OCI-LY7 (cell line): Measurements from ENCODE around the gene EZH1. TPM values are rescaled to one million over a fixed set of nuclear protein-coding genes. Genes with fewer than 3 reads are reported as not detected.

Experiments
- BruUV-seq: library from RNA; stranded (reverse); fragments of 400-500 nt; replicated peaks from 2 replicates; lab custom pipeline; 2021; lab: Mats Ljungman, UMichigan
- CTCF ChIA-PET: fragments of 300-600 bp; sonication (Branson Sonifier 250); formaldehyde crosslinking; loops from one replicate; lab custom pipeline; 2022; ENCODE audit warnings: antibody characterized with exemption; ENCODE audit not compliant: unreplicated experiment; lab: Charles Lee
- POLR2A ChIA-PET: fragments of 300-600 bp; sonication (Branson Sonifier 250); formaldehyde crosslinking; loops from one replicate; lab custom pipeline; 2022; ENCODE audit warnings: antibody characterized with exemption; lab: Charles Lee
- DNase-seq: peaks from one replicate; pipeline ENCODE4 v3.0.0-alpha.2; 2015; ENCODE audit warnings: low spot score
- H2AFZ ChIP-seq: fragments of 200-600 bp; sonication (generic), shearing (Covaris generic); 2 replicates; pipeline ENCODE4 v1.6.1; 2014; ENCODE audit warnings: mild to moderate bottlenecking, antibody characterized with exemption, low read length, moderate library complexity
- H3K27ac ChIP-seq: fragments of 200-600 bp; sonication (generic); 2 replicates; pipeline ENCODE4 v1.5.1; 2014; ENCODE audit warnings: mixed run types, low read depth, mild to moderate bottlenecking, moderate library complexity, low read length, inconsistent platforms; ENCODE audit not compliant: poor library complexity, severe bottlenecking
- H3K36me3 ChIP-seq: fragments of 200-600 bp; sonication (generic); 2 replicates; pipeline ENCODE4 v1.6.1; 2014; ENCODE audit warnings: mild to moderate bottlenecking, antibody characterized with exemption, low read length, moderate library complexity, mixed read lengths; ENCODE audit not compliant: insufficient read depth
- H3K4me1 ChIP-seq: fragments of 200-600 bp; sonication (generic); 2 replicates; pipeline ENCODE4 v1.5.1; 2014; ENCODE audit warnings: mild to moderate bottlenecking, low read length; ENCODE audit not compliant: insufficient read depth, poor library complexity, severe bottlenecking
- H3K4me2 ChIP-seq: fragments of 200-600 bp; sonication (generic); 2 replicates; pipeline ENCODE4 v1.6.1; 2014; ENCODE audit warnings: mild to moderate bottlenecking, low read length
- H3K4me3 ChIP-seq: fragments of 200-600 bp; sonication (generic); 2 replicates; pipeline ENCODE4 v1.5.1; 2014; ENCODE audit warnings: mild to moderate bottlenecking, low read depth, low read length; ENCODE audit not compliant: poor library complexity, severe bottlenecking
- H3K79me2 ChIP-seq: fragments of 200-600 bp; sonication (generic); 2 replicates; pipeline ENCODE4 v1.6.1; 2016; ENCODE audit warnings: low read depth, mild to moderate bottlenecking, low read length, moderate library complexity, mixed read lengths; ENCODE audit not compliant: insufficient read depth
- H3K9me2 ChIP-seq: fragments of 200-600 bp; sonication (generic); 2 replicates; pipeline ENCODE4 v1.6.1; 2016; ENCODE audit warnings: mild to moderate bottlenecking, low read length, mixed read lengths; ENCODE audit not compliant: insufficient read depth
- H3K9me3 ChIP-seq: fragments of 200-600 bp; sonication (generic); 2 replicates; pipeline ENCODE4 v1.6.1; 2014; ENCODE audit warnings: mild to moderate bottlenecking, mixed run types, low read length, mixed read lengths
- H4K20me1 ChIP-seq: fragments of 200-600 bp; sonication (generic); 2 replicates; pipeline ENCODE4 v1.6.1; 2014; ENCODE audit warnings: mild to moderate bottlenecking, antibody characterized with exemption, low read length, moderate library complexity, mixed read lengths; ENCODE audit not compliant: insufficient read depth
- EZH2phosphoT487 ChIP-seq: fragments of 200-600 bp; sonication (generic); IDR thresholded peaks from 2 replicates; pipeline ENCODE4 v1.6.1; 2018; ENCODE audit warnings: low read depth, borderline replicate concordance, mild to moderate bottlenecking, mixed run types, antibody characterized with exemption, low read length, moderate library complexity, mixed read lengths
- intact Hi-C: fragments of 100-400 bp; cut with micrococcal nuclease; formaldehyde crosslinking; loops from one replicate; pipeline ENCODE4 v1.10.0; 2022; ENCODE audit not compliant: unreplicated experiment
- total RNA-seq, 2 experiments: library from RNA; depleted of rRNA in 1 of 2; stranded (reverse); fragments of >200 nt in 1 of 2; shearing (Covaris generic) in 1 of 2; gene quantifications; 2 replicates each; pipeline ENCODE4 v1.2.3, GENCODE V29; 2014 to 2022
- TF ChIP-seq, protein P1 (sequence below): fragments of 200-600 bp; sonication (generic); conservative IDR thresholded peaks from 2 replicates; pipeline ENCODE4 v1.5.1; 2014; ENCODE audit warnings: mild to moderate bottlenecking, antibody characterized with exemption, low read length, moderate library complexity, mixed read lengths

Gene EZH1
- total RNA-seq, 2 experiments from 2014 or later: 57.1 to 62.4 TPM

DNA sequence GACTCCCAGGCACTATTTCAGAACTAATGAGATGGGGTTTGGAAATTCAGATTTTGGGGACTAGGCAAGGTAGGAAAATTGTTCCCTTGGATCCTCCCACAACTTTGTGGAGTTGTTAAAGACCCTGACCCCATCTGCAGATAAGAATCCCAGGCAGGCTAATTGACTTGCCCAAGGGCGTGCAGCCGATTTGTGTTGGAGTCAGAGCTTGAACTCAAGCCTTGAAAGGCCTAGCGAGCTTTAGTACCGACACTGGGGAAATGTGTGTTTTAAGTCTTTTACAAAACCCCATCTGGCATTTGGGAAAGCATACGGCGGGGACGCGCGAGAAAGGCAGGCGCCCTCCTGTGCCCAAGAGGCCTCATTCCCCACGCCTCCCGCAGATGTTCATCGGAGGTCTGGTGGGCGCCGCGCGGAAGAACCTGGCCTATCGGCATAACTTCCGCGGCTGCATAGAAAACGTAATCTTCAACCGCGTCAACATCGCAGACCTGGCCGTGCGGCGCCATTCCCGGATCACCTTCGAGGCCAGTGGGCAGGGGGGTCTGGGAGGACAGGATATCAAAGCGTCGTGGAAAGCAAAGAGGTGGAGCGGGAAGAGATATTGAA, 58.2 kb downstream of the EZH1 start:
- H3K4me1 ChIP-seq: peaks cover 8% of the 10 kb centered on the region
- H4K20me1 ChIP-seq: no peaks in the 10 kb centered on the region
- no peaks in the 10 kb centered on the region for H3K36me3 ChIP-seq
- intact Hi-C loops: no loop called here
- no peaks in the 10 kb centered on the region for H3K9me3 ChIP-seq
- no TSS peak for BruUV-seq
- ChIA-PET POLR2A (no interaction called here), CTCF (no interaction called here)
- TF ChIP-seq, protein P1, sequence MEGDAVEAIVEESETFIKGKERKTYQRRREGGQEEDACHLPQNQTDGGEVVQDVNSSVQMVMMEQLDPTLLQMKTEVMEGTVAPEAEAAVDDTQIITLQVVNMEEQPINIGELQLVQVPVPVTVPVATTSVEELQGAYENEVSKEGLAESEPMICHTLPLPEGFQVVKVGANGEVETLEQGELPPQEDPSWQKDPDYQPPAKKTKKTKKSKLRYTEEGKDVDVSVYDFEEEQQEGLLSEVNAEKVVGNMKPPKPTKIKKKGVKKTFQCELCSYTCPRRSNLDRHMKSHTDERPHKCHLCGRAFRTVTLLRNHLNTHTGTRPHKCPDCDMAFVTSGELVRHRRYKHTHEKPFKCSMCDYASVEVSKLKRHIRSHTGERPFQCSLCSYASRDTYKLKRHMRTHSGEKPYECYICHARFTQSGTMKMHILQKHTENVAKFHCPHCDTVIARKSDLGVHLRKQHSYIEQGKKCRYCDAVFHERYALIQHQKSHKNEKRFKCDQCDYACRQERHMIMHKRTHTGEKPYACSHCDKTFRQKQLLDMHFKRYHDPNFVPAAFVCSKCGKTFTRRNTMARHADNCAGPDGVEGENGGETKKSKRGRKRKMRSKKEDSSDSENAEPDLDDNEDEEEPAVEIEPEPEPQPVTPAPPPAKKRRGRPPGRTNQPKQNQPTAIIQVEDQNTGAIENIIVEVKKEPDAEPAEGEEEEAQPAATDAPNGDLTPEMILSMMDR: no peak
- TF ChIP-seq EZH2phosphoT487: no peak
- DNase-seq: no peak
- H3K4me2 ChIP-seq: no peak overlapping the region
- H3K27ac ChIP-seq: no peak overlapping the region
- H3K79me2 ChIP-seq: no peaks in the 10 kb centered on the region
- no peaks in the 10 kb centered on the region for H3K9me2 ChIP-seq
- H2AFZ ChIP-seq: no peak overlapping the region
- H3K4me3 ChIP-seq: no peak overlapping the region

DNA sequence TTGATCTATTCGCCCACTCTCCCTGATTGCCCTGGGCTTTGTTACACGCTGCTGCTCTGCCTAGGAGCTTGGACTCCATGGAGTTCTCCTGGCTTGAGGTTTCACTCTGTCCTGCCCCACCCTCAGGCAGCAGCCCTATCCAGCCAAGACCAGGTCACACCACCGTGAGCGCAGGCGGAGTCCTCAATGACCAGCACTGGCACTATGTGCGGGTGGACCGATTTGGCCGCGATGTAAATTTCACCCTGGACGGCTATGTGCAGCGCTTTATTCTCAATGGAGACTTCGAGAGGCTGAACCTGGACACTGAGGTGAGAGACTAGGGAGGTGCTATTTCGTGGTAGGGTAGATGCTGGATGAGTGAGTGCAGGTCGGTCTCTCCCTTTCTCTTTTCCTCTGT, 59.0 kb downstream of the EZH1 start:
- Histone ChIP-seq H3K9me3 (no peaks in the 10 kb centered on the region), H3K4me3 (no peak overlapping the region), H3K4me1 (peaks cover 14% of the 10 kb centered on the region), H3K4me2 (no peak overlapping the region), H2AFZ (no peak overlapping the region), H4K20me1 (no peaks in the 10 kb centered on the region), H3K79me2 (no peaks in the 10 kb centered on the region), H3K36me3 (no peaks in the 10 kb centered on the region), H3K9me2 (no peaks in the 10 kb centered on the region), H3K27ac (no peak overlapping the region)
- ChIA-PET POLR2A (no interaction called here), CTCF (no interaction called here)
- intact Hi-C loops: no loop called here
- no TSS peak for BruUV-seq
- TF ChIP-seq, protein P1: no peak
- no peak for TF ChIP-seq EZH2phosphoT487
- DNase-seq: no peak

DNA sequence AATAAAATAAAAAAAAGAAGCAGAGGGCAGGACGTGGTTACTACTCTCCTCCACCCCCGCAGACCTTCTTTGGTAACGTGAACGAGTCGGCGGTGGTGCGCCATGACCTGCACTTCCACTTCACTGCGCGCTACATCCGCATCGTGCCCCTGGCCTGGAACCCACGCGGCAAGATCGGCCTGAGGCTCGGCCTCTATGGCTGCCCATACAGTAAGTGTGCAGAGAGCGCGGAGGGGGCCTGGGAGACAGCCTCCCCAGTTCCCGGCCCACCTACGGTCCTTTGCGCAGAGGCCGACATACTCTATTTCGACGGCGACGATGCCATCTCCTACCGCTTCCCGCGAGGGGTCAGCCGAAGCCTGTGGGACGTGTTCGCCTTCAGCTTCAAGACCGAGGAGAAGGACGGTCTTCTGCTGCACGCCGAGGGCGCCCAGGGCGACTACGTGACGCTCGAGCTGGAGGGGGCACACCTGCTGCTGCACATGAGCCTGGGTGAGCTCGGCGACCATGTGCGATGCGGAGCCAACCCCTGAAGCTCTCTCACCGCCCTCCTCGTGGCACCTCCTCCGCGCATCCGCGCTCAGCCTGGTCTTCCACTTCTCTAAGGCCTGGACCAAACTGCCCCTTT, 59.8 kb downstream of the EZH1 start:
- no peak for DNase-seq
- Histone ChIP-seq H3K4me1 (peaks cover 22% of the 10 kb centered on the region), H4K20me1 (no peaks in the 10 kb centered on the region), H3K79me2 (no peaks in the 10 kb centered on the region), H3K9me2 (no peaks in the 10 kb centered on the region), H3K27ac (no peak overlapping the region), H3K4me3 (no peak overlapping the region), H3K36me3 (no peaks in the 10 kb centered on the region), H3K4me2 (no peak overlapping the region), H2AFZ (no peak overlapping the region), H3K9me3 (no peaks in the 10 kb centered on the region)
- no TSS peak for BruUV-seq
- CTCF ChIA-PET: no interaction called here
- intact Hi-C loops: no loop called here
- TF ChIP-seq, protein P1: no peak
- TF ChIP-seq EZH2phosphoT487: no peak
- POLR2A ChIA-PET: no interaction called here
